HFF-Myc (cell line): ENCODE data around the gene AQP1.

ENCODE experiments used
- DNase-seq: peaks from one replicate; pipeline ENCODE4 v3.0.0-alpha.2; 2011; ENCODE audit warnings: low read depth; ENCODE audit errors: extremely low read depth
- H3K4me3 ChIP-seq: replicated peaks from 2 replicates; pipeline ENCODE4 v1.5.1; 2011; ENCODE audit warnings: low read depth, mild to moderate bottlenecking, control low read depth, low read length
- TF ChIP-seq, protein P1 (sequence below): IDR thresholded peaks from 2 replicates; pipeline ENCODE4 v1.5.1; 2012; ENCODE audit warnings: mild to moderate bottlenecking, low read depth, low read length, control low read depth; ENCODE audit errors: missing control alignments

Gene AQP1

DNA sequence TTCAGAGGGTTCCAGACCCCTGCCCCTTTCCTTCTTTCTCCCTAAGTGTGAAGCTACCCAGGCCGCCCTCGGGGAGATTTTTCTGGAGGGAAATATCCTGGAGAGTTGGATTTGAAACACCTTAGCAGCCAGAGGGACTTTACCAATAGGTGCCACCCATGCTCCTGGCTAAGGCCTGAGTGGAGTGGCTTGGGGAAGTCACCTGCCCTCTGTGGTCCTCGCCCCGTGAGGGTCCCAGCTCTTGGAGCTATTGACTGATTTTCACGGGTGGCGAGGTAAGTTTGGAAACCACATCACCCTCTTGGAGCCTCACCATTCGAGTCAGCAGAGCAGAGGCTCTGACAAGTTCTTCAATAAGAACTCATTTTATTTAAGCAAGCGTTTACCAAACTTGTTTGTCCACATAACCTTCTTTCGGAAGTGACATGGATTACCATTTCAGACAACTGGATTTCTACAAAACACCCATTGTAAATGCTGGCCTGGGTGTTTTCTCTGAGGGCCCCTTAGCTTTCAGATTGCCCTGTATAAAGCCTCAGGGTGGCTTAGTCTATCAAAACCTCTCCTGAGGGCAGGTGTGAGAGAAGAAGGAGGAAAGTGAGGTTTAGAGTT lies 20.4 kb downstream of the AQP1 start:
- TF ChIP-seq, protein P1, sequence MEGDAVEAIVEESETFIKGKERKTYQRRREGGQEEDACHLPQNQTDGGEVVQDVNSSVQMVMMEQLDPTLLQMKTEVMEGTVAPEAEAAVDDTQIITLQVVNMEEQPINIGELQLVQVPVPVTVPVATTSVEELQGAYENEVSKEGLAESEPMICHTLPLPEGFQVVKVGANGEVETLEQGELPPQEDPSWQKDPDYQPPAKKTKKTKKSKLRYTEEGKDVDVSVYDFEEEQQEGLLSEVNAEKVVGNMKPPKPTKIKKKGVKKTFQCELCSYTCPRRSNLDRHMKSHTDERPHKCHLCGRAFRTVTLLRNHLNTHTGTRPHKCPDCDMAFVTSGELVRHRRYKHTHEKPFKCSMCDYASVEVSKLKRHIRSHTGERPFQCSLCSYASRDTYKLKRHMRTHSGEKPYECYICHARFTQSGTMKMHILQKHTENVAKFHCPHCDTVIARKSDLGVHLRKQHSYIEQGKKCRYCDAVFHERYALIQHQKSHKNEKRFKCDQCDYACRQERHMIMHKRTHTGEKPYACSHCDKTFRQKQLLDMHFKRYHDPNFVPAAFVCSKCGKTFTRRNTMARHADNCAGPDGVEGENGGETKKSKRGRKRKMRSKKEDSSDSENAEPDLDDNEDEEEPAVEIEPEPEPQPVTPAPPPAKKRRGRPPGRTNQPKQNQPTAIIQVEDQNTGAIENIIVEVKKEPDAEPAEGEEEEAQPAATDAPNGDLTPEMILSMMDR = no peak
- no peak overlapping the region for H3K4me3 ChIP-seq
- DNase-seq = no peak

GRCh38 chr7:30932562-30932961 lies 20.9 kb downstream of the AQP1 start:
- DNase-seq = no peak
- TF ChIP-seq, protein P1 = no peak
- H3K4me3 ChIP-seq = no peak overlapping the region

DNA sequence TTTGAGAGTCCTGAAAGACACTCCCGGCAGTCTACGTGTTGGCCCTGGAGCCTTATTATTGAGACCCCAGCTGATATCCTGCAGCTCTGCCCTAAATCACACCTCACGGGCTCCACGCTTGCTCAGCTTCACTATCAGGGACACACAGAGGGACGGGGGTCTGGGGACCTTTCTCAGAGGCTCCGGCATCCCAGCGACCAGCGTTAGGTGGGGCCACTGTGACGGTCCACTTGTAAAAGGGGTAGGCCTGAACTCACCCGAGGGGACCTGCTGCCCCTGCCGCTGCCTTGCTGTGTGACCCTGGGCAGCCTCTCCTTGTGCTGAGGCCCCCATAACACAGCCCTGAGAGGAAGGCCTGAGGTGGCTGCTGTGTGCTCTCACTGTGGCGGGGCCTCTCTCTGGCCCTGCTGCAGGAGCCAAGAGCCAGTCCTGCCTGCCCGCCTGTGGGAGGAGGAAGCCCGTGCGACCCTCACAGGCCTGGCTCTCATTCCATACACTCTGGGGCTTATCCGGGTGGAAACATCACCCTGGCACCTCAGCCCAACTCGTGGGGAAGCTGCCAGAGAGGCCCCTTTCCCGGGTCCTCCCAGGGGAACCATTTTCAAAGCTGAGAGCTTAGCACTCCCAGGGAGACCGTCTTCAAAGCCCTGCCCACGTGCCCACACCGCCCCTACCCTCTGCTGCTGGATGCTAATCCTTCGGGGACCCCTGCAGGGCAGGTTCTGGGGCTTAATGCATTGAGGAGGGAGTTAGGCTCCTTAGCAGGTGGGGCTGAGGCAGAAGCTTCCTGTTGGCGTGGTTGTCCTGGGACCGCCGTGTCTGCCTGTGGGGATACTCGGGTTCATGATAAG lies 21.7 kb downstream of the AQP1 start:
- no peak for DNase-seq
- TF ChIP-seq, protein P1 = no peak
- H3K4me3 ChIP-seq = no peak overlapping the region

- no peak overlapping the region for H3K4me3 ChIP-seq
- TF ChIP-seq, protein P1 = no peak
- DNase-seq = no peak
Observed at GRCh38 chr7:30934225-30934624, 22.6 kb downstream of the AQP1 start.

DNA sequence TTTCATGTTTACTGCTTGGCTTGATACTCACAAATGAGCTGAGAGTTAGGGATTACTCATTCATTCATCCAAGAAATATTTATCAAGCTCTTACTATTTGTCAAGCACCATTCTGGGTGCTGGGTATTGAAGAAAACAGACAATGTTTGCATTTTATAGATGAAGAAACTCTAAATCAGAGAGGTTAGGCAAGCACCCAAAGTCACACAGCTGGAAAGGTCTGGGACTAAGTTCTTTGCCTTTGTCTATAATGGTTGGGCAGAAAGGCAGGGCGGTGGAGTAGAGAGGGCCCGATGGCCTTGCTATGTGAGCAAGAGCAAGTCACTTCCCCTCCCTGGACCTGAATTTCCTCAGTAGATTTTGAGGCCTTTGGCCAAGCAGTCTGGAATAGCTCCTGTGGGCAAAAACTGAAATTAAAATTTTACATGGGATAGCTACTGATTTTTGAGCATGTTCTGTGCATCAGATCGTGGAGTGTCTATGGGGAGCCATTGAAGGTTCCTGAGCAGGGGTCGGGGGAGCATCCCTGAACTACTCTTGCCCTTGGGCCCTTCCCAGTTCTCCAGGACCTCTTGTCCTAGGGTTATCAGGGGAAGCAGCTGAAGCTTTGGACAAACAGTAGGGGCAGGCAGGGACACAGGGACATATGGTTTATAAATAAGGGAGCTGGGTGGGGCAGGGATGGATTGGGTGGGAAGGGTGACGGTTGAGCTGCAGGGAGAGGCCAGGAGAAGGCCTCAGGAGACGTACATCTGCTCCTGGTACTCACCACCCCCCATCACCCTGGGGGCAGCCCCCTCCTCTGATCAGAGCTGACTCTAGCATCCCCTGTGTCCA lies 23.3 kb downstream of the AQP1 start:
- DNase-seq = no peak
- no peak overlapping the region for H3K4me3 ChIP-seq
- TF ChIP-seq, protein P1 = no peak

GRCh38 chr7:30935569-30935877 lies 23.9 kb downstream of the AQP1 start:
- DNase-seq = no peak
- TF ChIP-seq, protein P1 = no peak
- H3K4me3 ChIP-seq = no peak overlapping the region
